ENCODE measurements around the gene ANOS1.
A peak's percentile ranks its signal among the peaks of the same experiment; 100 is the strongest.

The ANOS1 gene

GRCh38 chrX:8720136-8720535 is 11.8 kb downstream of the ANOS1 start:
- DNase-seq (ENCODE audit: low read depth in 2 of 2), result no peak
- H3K4me3 ChIP-seq (replicated peaks in 1 of 2; ENCODE audit: low read depth in 2 of 2, low read length in 2 of 2), result no peak overlapping the region
- no peak for TF ChIP-seq CTCF (IDR thresholded peaks at IDR 0.05; ENCODE audit: low read depth, low read length)

GRCh38 chrX:8717354-8717753 is 14.6 kb downstream of the ANOS1 start:
- TF ChIP-seq CTCF (IDR thresholded peaks at IDR 0.05; ENCODE audit: low read depth, low read length), result no peak
- no peak for DNase-seq (ENCODE audit: low read depth in 2 of 2)
- H3K4me3 ChIP-seq (replicated peaks in 1 of 2; ENCODE audit: low read depth in 2 of 2, low read length in 2 of 2), result no peak overlapping the region

GRCh38 chrX:8714164-8714563 is 17.8 kb downstream of the ANOS1 start:
- H3K4me3 ChIP-seq (replicated peaks in 1 of 2; ENCODE audit: low read depth in 2 of 2, low read length in 2 of 2), result no peak overlapping the region
- DNase-seq (ENCODE audit: low read depth in 2 of 2), result no peak
- TF ChIP-seq CTCF (IDR thresholded peaks at IDR 0.05; ENCODE audit: low read depth, low read length), result no peak

- TF ChIP-seq CTCF (IDR thresholded peaks at IDR 0.05; ENCODE audit: low read depth, low read length), result no peak
- no peak overlapping the region for H3K4me3 ChIP-seq (replicated peaks in 1 of 2; ENCODE audit: low read depth in 2 of 2, low read length in 2 of 2)
- no peak for DNase-seq (ENCODE audit: low read depth in 2 of 2)
These were observed 20.5 kb downstream of the ANOS1 start for GRCh38 chrX:8711401-8711800.

GRCh38 chrX:8704184-8704583 is 27.8 kb downstream of the ANOS1 start:
- no peak for TF ChIP-seq CTCF (IDR thresholded peaks at IDR 0.05; ENCODE audit: low read depth, low read length)
- no peak for DNase-seq (ENCODE audit: low read depth in 2 of 2)
- H3K4me3 ChIP-seq (replicated peaks in 1 of 2; ENCODE audit: low read depth in 2 of 2, low read length in 2 of 2), result no peak overlapping the region

- TF ChIP-seq CTCF (IDR thresholded peaks at IDR 0.05; ENCODE audit: low read depth, low read length), result no peak
- peak in 1 of 2 donors; percentile 52 for DNase-seq (ENCODE audit: low read depth in 2 of 2)
- no peak overlapping the region for H3K4me3 ChIP-seq (replicated peaks in 1 of 2; ENCODE audit: low read depth in 2 of 2, low read length in 2 of 2)
These were observed 39.1 kb downstream of the ANOS1 start for GRCh38 chrX:8692871-8693270.

- no peak for TF ChIP-seq CTCF (IDR thresholded peaks at IDR 0.05; ENCODE audit: low read depth, low read length)
- no peak for DNase-seq (ENCODE audit: low read depth in 2 of 2)
- no peak overlapping the region for H3K4me3 ChIP-seq (replicated peaks in 1 of 2; ENCODE audit: low read depth in 2 of 2, low read length in 2 of 2)
These were observed 42.5 kb downstream of the ANOS1 start for GRCh38 chrX:8689473-8689872.
